GM21786 (cell line): Measurements from ENCODE around the gene ZBTB5.
"Not testable (repeated sequence)": the region's sequence is repeated elsewhere in the genome, so short reads cannot be mapped to it uniquely, and the experiment has no call there.

Experiments
- ATAC-seq: cut with Tn5 transposase; IDR thresholded peaks from one replicate; pipeline ENCODE4 v1.9.1; 2021; ENCODE audit not compliant: unreplicated experiment

Gene ZBTB5

DNA sequence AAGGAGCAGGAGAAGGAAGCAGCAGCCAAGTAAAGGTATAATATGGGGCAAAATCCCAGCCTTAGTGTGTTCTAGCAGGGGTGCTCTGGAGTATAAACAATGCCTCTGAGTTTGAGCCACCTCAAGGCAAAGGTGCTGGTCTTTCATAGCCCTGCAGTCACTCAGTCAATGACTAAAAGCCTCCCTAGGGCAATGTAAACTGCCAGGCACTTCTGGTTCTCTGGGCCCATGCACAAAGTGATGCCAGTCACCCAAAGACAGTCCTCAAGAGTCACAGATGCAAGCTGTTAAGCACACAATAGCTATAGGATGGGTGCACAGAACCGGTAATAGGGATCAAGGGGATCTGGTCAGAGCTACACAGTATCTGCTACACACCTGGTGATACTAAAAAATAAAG is 12.6 kb downstream of the ZBTB5 start:
- no peak for ATAC-seq

- no peak for ATAC-seq
Measured at GRCh38 chr9:37451628-37452027, 13.6 kb downstream of the ZBTB5 start.

- no peak for ATAC-seq
Measured at GRCh38 chr9:37449862-37450632, 15.2 kb downstream of the ZBTB5 start.

GRCh38 chr9:37447111-37447510 is 18.1 kb downstream of the ZBTB5 start:
- ATAC-seq: no peak

DNA sequence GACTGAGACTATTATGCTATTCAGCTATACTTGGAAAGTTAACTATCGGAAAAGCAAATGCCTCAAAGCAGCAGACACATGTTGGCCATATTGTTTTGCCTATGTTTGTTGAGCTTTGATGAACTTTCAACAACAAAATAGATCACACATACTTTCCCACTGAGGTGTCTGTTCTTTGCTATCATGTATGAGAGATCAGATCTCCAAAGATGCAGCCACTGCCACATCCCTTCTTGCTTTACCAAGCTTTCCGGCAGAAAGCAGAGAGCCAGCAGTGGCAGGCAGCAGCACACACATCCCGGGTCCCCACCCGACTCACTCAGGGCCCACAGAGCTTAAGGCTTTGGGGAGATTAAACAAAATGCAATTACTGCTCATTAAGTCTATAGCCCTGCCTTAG is 18.8 kb downstream of the ZBTB5 start:
- no peak for ATAC-seq

DNA sequence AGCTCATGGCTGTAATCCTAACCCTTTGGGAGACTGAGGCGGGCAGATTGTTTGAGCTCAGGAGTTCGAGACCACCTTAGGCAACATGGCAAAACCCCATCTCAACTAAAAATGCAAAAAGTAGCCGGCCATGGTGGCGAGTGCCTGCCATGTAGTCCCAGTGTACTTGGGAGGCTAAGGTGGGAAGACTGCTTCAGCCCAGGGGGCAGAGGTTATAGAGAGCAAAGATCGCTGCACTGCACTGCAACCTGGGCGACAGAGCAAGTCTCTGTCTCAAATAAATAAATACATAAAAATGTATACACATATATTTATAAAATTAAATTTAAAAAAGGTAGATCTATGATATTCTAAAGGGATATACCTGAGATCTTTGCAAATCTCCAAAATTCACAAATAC is 19.4 kb downstream of the ZBTB5 start:
- ATAC-seq: no peak

DNA sequence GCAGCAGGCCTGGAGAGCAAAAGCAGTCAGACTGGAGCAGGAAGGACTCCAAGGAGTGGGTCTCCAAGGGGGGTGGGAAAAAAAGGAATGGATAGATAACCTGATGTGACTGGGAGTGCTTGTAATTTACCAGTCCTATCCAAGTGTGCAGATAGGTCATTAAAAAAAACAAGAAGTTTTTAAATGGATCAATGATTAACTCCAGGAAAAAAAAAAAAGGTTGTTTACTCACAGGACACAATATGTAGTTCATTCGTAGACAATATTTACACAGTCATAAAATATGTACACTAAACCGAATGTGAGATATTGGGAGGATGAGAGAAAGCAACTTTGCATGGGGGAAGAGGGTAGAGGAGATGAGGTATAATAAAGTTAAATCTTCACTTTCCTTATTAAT is 20.4 kb downstream of the ZBTB5 start:
- ATAC-seq: no peak

GRCh38 chr9:37443566-37443965 is 21.7 kb downstream of the ZBTB5 start:
- ATAC-seq: no peak

DNA sequence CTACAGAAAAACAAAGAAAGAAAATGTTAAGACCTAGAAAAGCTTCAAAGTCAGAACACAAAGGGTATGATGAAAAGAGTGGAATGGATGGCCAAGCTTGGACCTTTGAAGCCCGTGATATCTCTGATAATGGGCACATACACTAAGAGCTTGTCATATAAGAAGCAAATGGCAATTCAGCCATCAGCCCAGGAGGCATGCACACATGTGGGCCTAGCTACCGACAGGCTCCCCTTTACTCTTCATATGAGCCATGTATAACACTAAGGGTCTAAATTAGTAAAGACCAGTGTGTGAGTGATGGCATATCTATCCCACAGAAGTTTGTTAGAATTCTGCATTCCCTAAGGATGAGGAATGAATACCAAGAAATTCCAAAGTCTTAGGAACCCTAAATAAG is 22.7 kb downstream of the ZBTB5 start:
- no peak for ATAC-seq

GRCh38 chr9:37441776-37442370 is 23.4 kb downstream of the ZBTB5 start:
- ATAC-seq: no peak

DNA sequence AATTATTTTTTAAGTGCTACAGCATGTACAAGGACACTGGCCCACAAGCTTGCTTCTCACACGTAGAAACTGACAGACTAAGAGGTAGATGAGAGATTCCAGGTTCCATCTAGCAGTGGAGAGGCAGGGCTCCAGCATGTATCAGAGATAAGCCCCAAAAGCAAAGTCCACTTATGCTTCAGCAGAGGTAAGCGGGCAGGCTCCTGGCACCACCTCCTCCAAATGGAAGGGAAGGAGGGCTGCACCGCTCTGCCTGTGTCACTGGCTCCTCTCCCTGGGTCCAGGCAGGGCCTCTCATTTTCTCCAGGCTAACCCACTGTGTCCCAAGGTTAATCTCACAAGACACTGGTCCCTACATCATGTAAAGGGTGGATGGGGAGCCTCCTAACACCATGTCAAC is 26.9 kb downstream of the ZBTB5 start:
- no peak for ATAC-seq

DNA sequence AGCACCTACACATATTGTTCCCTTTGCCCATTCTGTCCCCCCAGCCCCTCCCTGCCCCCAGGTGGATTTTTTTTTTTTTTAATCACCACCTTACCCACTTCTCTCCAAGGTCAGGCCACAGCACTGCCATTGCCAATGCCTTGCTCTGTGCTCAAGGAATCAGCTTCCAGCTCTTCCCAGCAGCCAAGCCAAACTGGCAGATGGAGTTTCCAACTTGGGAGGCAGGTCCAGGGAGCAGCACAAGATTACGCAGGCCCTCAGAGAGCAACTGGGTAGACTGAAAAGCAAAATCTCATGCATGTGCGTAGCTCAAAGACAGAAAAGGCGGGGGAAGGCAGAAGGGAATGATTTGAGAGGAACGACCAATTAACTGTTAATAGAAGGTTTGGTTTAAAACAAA is 27.6 kb downstream of the ZBTB5 start:
- no peak for ATAC-seq

DNA sequence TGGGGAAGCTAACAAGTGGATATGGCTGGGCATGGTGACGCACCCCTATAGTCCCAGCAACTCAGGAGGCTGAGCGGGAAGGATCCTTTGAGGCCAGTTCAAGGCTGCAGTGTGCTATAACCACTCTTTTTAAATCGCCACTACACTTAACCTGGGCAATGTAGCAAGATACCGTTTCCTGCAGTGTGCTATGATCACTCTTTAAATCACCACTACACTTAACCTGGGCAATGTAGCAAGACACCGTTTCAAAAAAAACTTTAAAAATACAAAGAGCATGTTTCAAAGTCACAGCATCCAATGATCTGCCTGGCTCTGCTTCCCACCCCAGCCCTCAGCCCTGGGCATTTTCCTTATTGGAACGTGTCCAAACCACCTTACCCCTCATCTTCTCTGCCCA is 28.2 kb downstream of the ZBTB5 start:
- no peak for ATAC-seq

GRCh38 chr9:37436540-37436939 is 28.7 kb downstream of the ZBTB5 start:
- no peak for ATAC-seq

GRCh38 chr9:37433867-37434371 is 31.3 kb downstream of the ZBTB5 start:
- no peak for ATAC-seq

DNA sequence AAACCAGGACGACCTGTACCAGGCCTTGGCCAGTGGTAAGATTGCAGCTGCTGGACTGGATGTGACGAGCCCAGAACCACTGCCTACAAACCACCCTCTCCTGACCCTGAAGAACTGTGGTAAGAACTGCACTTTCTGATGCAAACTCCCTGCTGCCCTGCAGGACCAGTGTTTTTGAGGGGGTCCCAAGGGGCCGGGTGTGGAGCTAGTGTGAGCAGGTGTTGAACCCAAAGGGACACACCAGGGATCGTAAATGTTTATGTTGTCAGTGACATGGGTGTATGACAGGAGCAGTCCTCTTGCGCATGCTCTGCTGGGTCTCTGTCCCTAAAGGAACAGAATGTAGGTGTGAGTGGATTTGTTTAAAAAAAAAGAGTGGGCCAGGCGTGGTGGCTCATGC is 33.2 kb downstream of the ZBTB5 start:
- no peak for ATAC-seq

DNA sequence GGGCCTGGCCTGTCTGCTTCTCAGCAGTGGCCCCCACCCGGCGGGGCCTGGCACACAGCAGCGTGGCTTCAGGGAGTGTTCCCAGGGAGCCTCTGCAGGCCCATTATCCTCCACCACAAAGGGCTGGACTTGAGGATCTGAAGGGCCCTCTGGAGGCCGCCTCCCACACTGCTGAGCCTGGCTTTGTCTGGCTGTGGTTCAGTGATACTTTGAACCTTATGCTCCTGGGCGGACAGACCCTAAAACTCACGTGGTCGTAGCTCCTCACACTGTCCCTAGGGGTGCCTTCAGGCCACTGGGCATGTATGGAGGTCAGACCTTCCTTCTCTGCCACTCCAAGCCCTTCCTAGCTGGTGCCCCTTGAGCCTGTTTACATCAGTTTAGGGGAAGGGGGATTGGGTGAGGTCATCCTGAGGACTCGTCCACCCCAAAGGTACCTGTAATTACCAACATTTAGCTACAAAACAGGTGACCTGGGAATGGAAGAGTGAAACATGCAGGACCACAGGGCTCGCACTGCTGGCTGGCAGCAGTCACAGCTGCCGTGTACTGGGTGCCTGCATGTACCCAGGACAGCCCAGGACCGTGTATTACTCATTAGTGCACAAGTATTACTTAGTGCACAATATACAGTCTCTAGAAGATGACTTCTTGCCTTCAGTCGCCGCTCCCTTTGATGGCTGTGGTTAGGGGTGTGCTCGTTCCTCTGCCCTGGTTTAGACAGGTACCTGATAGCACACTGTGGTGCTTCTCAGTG is 34.2 kb downstream of the ZBTB5 start:
- no peak for ATAC-seq

DNA sequence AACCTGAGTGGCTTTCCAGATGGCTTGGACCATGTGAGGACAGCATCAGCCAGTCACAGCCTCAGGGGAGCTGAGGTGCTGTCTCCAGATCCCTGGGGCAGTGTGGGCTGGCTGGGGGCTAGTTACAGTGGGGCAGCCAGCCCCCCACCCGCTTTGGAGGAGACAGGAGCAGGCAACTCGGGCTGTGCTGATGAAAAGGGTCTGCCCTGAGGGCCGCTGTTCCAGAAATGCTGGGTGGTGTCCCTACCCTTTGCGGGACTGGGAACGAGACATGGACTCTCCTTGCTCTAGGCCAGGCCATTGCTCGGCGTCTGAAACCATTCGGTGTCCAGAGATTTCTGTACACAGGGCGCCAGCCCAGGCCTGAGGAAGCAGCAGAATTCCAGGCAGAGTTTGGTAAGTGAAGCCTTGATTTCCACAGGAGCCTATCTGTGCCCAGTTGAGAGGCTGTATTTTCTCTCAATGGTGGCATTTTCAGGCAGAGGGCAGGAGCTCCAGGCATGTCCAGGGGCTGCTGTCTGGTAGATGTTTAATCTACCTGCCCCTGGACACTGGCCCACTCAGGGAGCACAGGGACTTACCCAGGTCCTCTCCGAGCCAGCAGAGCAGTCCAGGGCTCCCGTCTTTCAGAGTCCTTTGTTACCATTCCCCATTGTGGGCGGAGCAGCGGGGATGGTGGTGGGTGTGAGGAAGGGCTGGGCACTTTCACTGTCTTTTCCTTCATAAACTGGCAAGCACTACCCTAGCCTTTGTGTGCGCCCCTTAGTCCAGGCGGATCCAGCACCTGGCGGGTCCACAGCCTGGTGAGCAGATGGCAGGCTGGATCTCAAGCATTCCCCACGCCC is 35.6 kb downstream of the ZBTB5 start:
- no peak for ATAC-seq

GRCh38 chr9:37428345-37428744 is 36.9 kb downstream of the ZBTB5 start:
- no peak for ATAC-seq

DNA sequence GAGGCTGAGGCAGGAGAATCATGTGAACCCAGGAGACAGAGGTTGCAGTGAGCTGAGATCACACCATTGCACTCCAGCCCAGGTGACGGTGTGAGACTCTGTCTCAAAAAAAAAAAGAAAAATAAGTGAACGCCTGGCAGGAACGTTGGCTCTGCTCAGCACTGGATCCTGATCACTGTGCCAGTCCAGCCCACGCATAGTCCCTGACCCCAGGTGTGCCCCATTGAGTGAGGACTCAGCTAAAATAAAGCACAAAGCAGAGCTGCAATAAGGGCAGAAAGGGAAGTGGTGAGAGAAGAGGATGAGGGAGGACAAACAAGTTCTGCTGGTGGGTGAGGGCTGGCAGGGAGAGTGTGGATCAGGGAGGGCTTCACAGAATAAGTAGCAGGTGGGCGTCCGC is 38.4 kb downstream of the ZBTB5 start:
- ATAC-seq: no peak

- ATAC-seq: not testable (repeated sequence)
Measured at GRCh38 chr9:37426431-37426830, 38.8 kb downstream of the ZBTB5 start.
